K562 (cell line): Measurements from ENCODE around the gene MRAP2. TPM values are rescaled to one million over a fixed set of nuclear protein-coding genes. Genes with fewer than 3 reads are reported as not detected.

Experiments used
- C11orf30 ChIP-seq: fragments of 450-650 bp; IDR thresholded peaks from 2 replicates; pipeline ENCODE4 v1.6.1; 2016; ENCODE audit warnings: low read depth, mild to moderate bottlenecking
- CREB3 ChIP-seq: fragments of 450-650 bp; conservative IDR thresholded peaks from 2 replicates; pipeline ENCODE4 v1.6.1; 2016; ENCODE audit warnings: missing genetic modification characterization, low read depth, mild to moderate bottlenecking, missing compliant biosample characterization, moderate library complexity
- CREB3L1 ChIP-seq: fragments of 450-650 bp; IDR thresholded peaks from 2 replicates; pipeline ENCODE4 v1.6.1; 2014; ENCODE audit warnings: low read depth, mild to moderate bottlenecking, moderate library complexity, borderline replicate concordance
- CREM ChIP-seq: IDR thresholded peaks from 2 replicates; pipeline ENCODE4 v1.6.1; 2014; ENCODE audit warnings: antibody characterized with exemption, low read depth
- DNMT1 ChIP-seq: fragments of 450-650 bp; IDR thresholded peaks from 2 replicates; pipeline ENCODE4 v1.6.1; 2016; ENCODE audit warnings: antibody characterized with exemption, mild to moderate bottlenecking
- DPF2 ChIP-seq: fragments of 450-650 bp; IDR thresholded peaks from 2 replicates; pipeline ENCODE4 v1.6.1; 2016
- ELK3 ChIP-seq: fragments of 450-650 bp; formaldehyde crosslinking; IDR thresholded peaks from 2 replicates; pipeline ENCODE4 v1.4.0; 2020; ENCODE audit warnings: mild to moderate bottlenecking
- HDAC8 ChIP-seq: fragments of 450-650 bp; IDR thresholded peaks from 2 replicates; pipeline ENCODE4 v1.6.1; 2016; ENCODE audit warnings: mild to moderate bottlenecking, missing genetic modification characterization, moderate library complexity, missing compliant biosample characterization
- L3MBTL2 ChIP-seq: fragments of 450-650 bp; IDR thresholded peaks from 2 replicates; pipeline ENCODE4 v1.6.1; 2016; ENCODE audit warnings: mild to moderate bottlenecking, moderate library complexity
- MEIS2 ChIP-seq: fragments of 450-650 bp; IDR thresholded peaks from 2 replicates; pipeline ENCODE4 v1.6.1; 2014; ENCODE audit warnings: mild to moderate bottlenecking; ENCODE audit not compliant: partially characterized antibody
- NCOA2 ChIP-seq, 2 experiments: fragments of 450-650 bp; IDR thresholded peaks; 2 replicates each; pipeline ENCODE4 v1.6.1; 2018; ENCODE audit warnings: mild to moderate bottlenecking in 2 of 2, moderate library complexity in 1 of 2; ENCODE audit not compliant: partially characterized antibody in 2 of 2
- NCOA6 ChIP-seq: fragments of 450-650 bp; IDR thresholded peaks from 2 replicates; pipeline ENCODE4 v1.6.1; 2017; ENCODE audit warnings: mild to moderate bottlenecking
- NELFE ChIP-seq: IDR thresholded peaks from 2 replicates; pipeline ENCODE4 v1.6.1; 2011; ENCODE audit warnings: mild to moderate bottlenecking; ENCODE audit not compliant: insufficient read depth, insufficient read length
- NFIC ChIP-seq: fragments of 450-650 bp; IDR thresholded peaks from 2 replicates; pipeline ENCODE4 v1.6.1; 2017; ENCODE audit warnings: mild to moderate bottlenecking, inconsistent platforms
- PBX2 ChIP-seq, 2 experiments: IDR thresholded peaks in 1 of 2; conservative IDR thresholded peaks in 1 of 2; 2 replicates each; pipeline ENCODE4 v1.6.1; 2016; ENCODE audit warnings: low read depth in 2 of 2, mild to moderate bottlenecking in 1 of 2, missing compliant biosample characterization in 1 of 2, missing genetic modification characterization in 1 of 2, moderate library complexity in 1 of 2
- RBM22 ChIP-seq: fragments of 200-400 bp; formaldehyde crosslinking; IDR thresholded peaks from 2 replicates; pipeline ENCODE4 v1.6.1; 2018; ENCODE audit warnings: low read length, low read depth; ENCODE audit not compliant: poor library complexity, severe bottlenecking
- SREBF2 ChIP-seq: sonication (generic); formaldehyde crosslinking; IDR thresholded peaks from 2 replicates; pipeline ENCODE4 v1.4.0; 2020; ENCODE audit warnings: mild to moderate bottlenecking, missing genetic modification reagents
- STAT5A ChIP-seq: IDR thresholded peaks from 2 replicates; pipeline ENCODE4 v1.6.1; 2012; ENCODE audit warnings: low read length, inconsistent platforms, borderline replicate concordance
- ZBTB7A ChIP-seq: IDR thresholded peaks from 2 replicates; pipeline ENCODE4 v1.6.1; 2011; ENCODE audit warnings: low read depth, mild to moderate bottlenecking, low read length, moderate library complexity, borderline replicate concordance; ENCODE audit not compliant: control insufficient read depth
- ZFP36 ChIP-seq: fragments of 150-350 bp; IDR thresholded peaks from 2 replicates; pipeline ENCODE4 v1.6.1; 2018; ENCODE audit warnings: low read length, low read depth; ENCODE audit not compliant: partially characterized antibody
- ZNF224 ChIP-seq: sonication (generic); formaldehyde crosslinking; IDR thresholded peaks from 2 replicates; pipeline ENCODE4 v1.8.0; 2022; ENCODE audit warnings: mild to moderate bottlenecking, missing genetic modification reagents
- ZNF24 ChIP-seq: fragments of 450-650 bp; IDR thresholded peaks from 2 replicates; pipeline ENCODE4 v1.6.1; 2016
- ZNF707 ChIP-seq: fragments of 250-450 bp; sonication (Bioruptor Pico); conservative IDR thresholded peaks from 2 replicates; pipeline ENCODE4 v1.8.0; 2022; ENCODE audit warnings: inconsistent platforms, mild to moderate bottlenecking, moderate library complexity
- polyA plus RNA-seq, 8 experiments: library from polyadenylated mRNA; depleted of rRNA in 4 of 8; stranded (reverse) in 5 of 8; unstranded in 3 of 8; fragments of >200 nt; fragmentation: Nextera tagmentation in 2 of 8; fragmentation: Illumina TruSeq in 1 of 8; extraction: Ambion mirVana in 2 of 8; extraction: Trizol in 1 of 8; gene quantifications; 2 replicates each; pipeline versions ENCODE4 v1.2.1 to v1.2.3, GENCODE V29; 2011 to 2014; ENCODE audit warnings: inconsistent platforms in 1 of 8, missing spikeins in 1 of 8
- total RNA-seq, 7 experiments: library from RNA; depleted of rRNA in 6 of 7; stranded (reverse); fragments of >200 nt in 6 of 7; fragmentation: Illumina TruSeq in 2 of 7; extraction: Trizol in 2 of 7; gene quantifications; 2 replicates each; pipeline versions ENCODE4 v1.2.1 to v1.2.3, GENCODE V29; 2011 to 2021; ENCODE audit warnings: low replicate concordance in 1 of 7

Gene MRAP2
- total and polyA plus RNA-seq, 9 of the 15 experiments (the other 6 are each of a cell fraction or from before 2014, with no cell fraction given), result 5.9 to 38.9 (median 9.3) TPM

- TF ChIP-seq CREB3L1 (no peak), ZNF224 (CRISPR knock-in tag) (no peak), CREB3 (no peak), C11orf30 (no peak), PBX2 (CRISPR knock-in tag; IDR thresholded peaks at IDR 0.05; ENCODE audit: low read depth) (no peak), PBX2 (tag; conservative IDR thresholded peaks at IDR 0.05; ENCODE audit: low read depth) (peak; percentile 81), ZNF707 (no peak), ZFP36 (no peak), MEIS2 (peak; percentile 88), SREBF2 (CRISPR knock-in tag) (no peak), RBM22 (no peak), NCOA6 (no peak), NFIC (peak; percentile 60), DNMT1 (no peak), NELFE (no peak), HDAC8 (no peak), ELK3 (no peak), ZNF24 (0 out of 2 replicates have a peak, but pooled peaks have one; percentile 8), STAT5A (peak; percentile 35; the same call in 1 of the 2 replicates), DPF2 (peak; percentile 88), ZBTB7A (no peak), NCOA2 (IDR thresholded peaks at IDR 0.05; ENCODE audit: partially characterized antibody in 2 of 2) (no peak), CREM (0 out of 2 replicates have a peak, but pooled peaks have one; percentile 20), L3MBTL2 (peak; percentile 59)
These were observed 53.2 kb downstream of the MRAP2 start (continued) for GRCh38 chr6:84086545-84087429.
